NCI-H2029 treated with DMSO at 0.1 percent for 48 hours (cell line): ENCODE data around the gene ILK.

Source experiments
- DNase-seq: peaks from one replicate; lab custom pipeline; 2025; lab: John Stamatoyannopoulos, UW

The ILK gene

GRCh38 chr11:6574816-6575715 lies 28.5 kb upstream of the ILK start:
- no peak for DNase-seq

- DNase-seq, result peak; percentile 35
These were observed 26.9 kb upstream of the ILK start for GRCh38 chr11:6576471-6577373.

GRCh38 chr11:6578134-6578533 lies 25.4 kb upstream of the ILK start:
- no peak for DNase-seq

- DNase-seq, result no peak
These were observed 23.9 kb upstream of the ILK start for GRCh38 chr11:6579681-6580080.

- DNase-seq, result no peak
These were observed 20.0 kb upstream of the ILK start for GRCh38 chr11:6583584-6583983.

GRCh38 chr11:6584528-6584927 lies 19.0 kb upstream of the ILK start:
- no peak for DNase-seq

- DNase-seq, result peak; percentile 15
These were observed 16.9 kb upstream of the ILK start for GRCh38 chr11:6586434-6587359.

GRCh38 chr11:6587360-6587953 lies 16.1 kb upstream of the ILK start:
- DNase-seq, result peak; percentile 52

- no peak for DNase-seq
These were observed 15.6 kb upstream of the ILK start for GRCh38 chr11:6588018-6588417.

GRCh38 chr11:6594142-6594768 lies 9.3 kb upstream of the ILK start:
- no peak for DNase-seq

GRCh38 chr11:6596239-6596877 lies 7.2 kb upstream of the ILK start:
- DNase-seq, result no peak

GRCh38 chr11:6598555-6598954 lies 5.0 kb upstream of the ILK start:
- no peak for DNase-seq

- DNase-seq, result no peak
These were observed 4.1 kb upstream of the ILK start for GRCh38 chr11:6599449-6599848.

- DNase-seq, result no peak
These were observed 3.6 kb upstream of the ILK start for GRCh38 chr11:6599881-6600390.

GRCh38 chr11:6601041-6601461 lies 2.5 kb upstream of the ILK start:
- DNase-seq, result no peak

GRCh38 chr11:6602096-6602940 lies 1.3 kb upstream of the ILK start:
- no peak for DNase-seq

GRCh38 chr11:6604081-6604626 lies 580 bp downstream of the ILK start:
- DNase-seq, result no peak

GRCh38 chr11:6604790-6605189 lies 1.2 kb downstream of the ILK start:
- DNase-seq, result no peak
